HepG2 (cell line): Measurements from ENCODE around the gene PPM1F. TPM values are rescaled to one million over a fixed set of nuclear protein-coding genes. Genes with fewer than 3 reads are reported as not detected.
A peak's percentile ranks its signal among the peaks of the same experiment; 100 is the strongest.

ENCODE experiments used
- ASH2L ChIP-seq: fragments of 300-600, 200-600 bp; sonication (generic); IDR thresholded peaks from 2 replicates; pipeline ENCODE4 v1.7.0; 2017; ENCODE audit warnings: low read depth, mild to moderate bottlenecking, moderate library complexity, mixed read lengths, low read length; ENCODE audit not compliant: insufficient read length
- ATM ChIP-seq: fragments of 450-650 bp; IDR thresholded peaks from 2 replicates; pipeline ENCODE4 v1.7.1; 2017; ENCODE audit warnings: mild to moderate bottlenecking, borderline replicate concordance
- EZH2 ChIP-seq: conservative IDR thresholded peaks from 2 replicates; pipeline ENCODE4 v1.6.1; 2012; ENCODE audit warnings: mild to moderate bottlenecking, low read depth, low read length, moderate library complexity
- FOSL1 ChIP-seq: sonication (generic); formaldehyde crosslinking; IDR thresholded peaks from 2 replicates; pipeline ENCODE4 v1.9.0; 2021; ENCODE audit warnings: missing genetic modification reagents, borderline replicate concordance
- HOXA3 ChIP-seq: sonication (generic); formaldehyde crosslinking; IDR thresholded peaks from 2 replicates; pipeline ENCODE4 v1.5.0; 2020; ENCODE audit warnings: missing genetic modification reagents
- MZF1 ChIP-seq: sonication (generic); formaldehyde crosslinking; IDR thresholded peaks from 2 replicates; pipeline ENCODE4 v1.8.1; 2023; ENCODE audit warnings: mild to moderate bottlenecking, missing genetic modification reagents, borderline replicate concordance
- NFKBIZ ChIP-seq: IDR thresholded peaks from 2 replicates; pipeline ENCODE4 v1.6.1; 2018; ENCODE audit warnings: missing genetic modification reagents, missing compliant biosample characterization
- NR1H2 ChIP-seq: sonication (generic); formaldehyde crosslinking; IDR thresholded peaks from 2 replicates; pipeline ENCODE4 v1.8.1; 2022; ENCODE audit warnings: low read depth, missing genetic modification reagents, borderline replicate concordance
- ONECUT2 ChIP-seq: sonication (generic); formaldehyde crosslinking; IDR thresholded peaks from 2 replicates; pipeline ENCODE4 v1.4.0; 2020; ENCODE audit warnings: missing genetic modification reagents
- SIX4 ChIP-seq: sonication (generic); formaldehyde crosslinking; IDR thresholded peaks from 2 replicates; pipeline ENCODE4 v1.4.0; 2020; ENCODE audit warnings: missing genetic modification reagents
- SKI ChIP-seq: fragments of 450-650 bp; IDR thresholded peaks from one replicate; pipeline ENCODE4 v1.6.1; 2018; ENCODE audit warnings: mild to moderate bottlenecking; ENCODE audit not compliant: partially characterized antibody
- TCF7L2 ChIP-seq: IDR thresholded peaks from 2 replicates; pipeline ENCODE4 v1.6.1; 2011; ENCODE audit warnings: mild to moderate bottlenecking, low read depth, low read length, moderate library complexity
- ZHX2 ChIP-seq, 2 experiments: sonication (generic) in 1 of 2; formaldehyde crosslinking in 1 of 2; IDR thresholded peaks; 2 replicates each; pipeline versions ENCODE4 v1.6.1 to v1.9.0; 2014 to 2022; ENCODE audit warnings: antibody characterized with exemption in 1 of 2, borderline replicate concordance in 1 of 2, inconsistent platforms in 1 of 2, low read depth in 1 of 2, missing genetic modification reagents in 1 of 2
- ZNF24 ChIP-seq: fragments of 450-650 bp; IDR thresholded peaks from 2 replicates; pipeline ENCODE4 v1.6.1; 2017; ENCODE audit warnings: antibody characterized with exemption, mild to moderate bottlenecking
- ZNF567 ChIP-seq: sonication (generic); formaldehyde crosslinking; IDR thresholded peaks from 2 replicates; pipeline ENCODE4 v1.8.1; 2023; ENCODE audit warnings: mild to moderate bottlenecking, missing genetic modification reagents, borderline replicate concordance
- ZNF772 ChIP-seq: sonication (generic); formaldehyde crosslinking; IDR thresholded peaks from 2 replicates; pipeline ENCODE4 v1.5.0; 2020; ENCODE audit warnings: mild to moderate bottlenecking, missing genetic modification reagents
- polyA plus RNA-seq, 8 experiments: library from polyadenylated mRNA; depleted of rRNA in 3 of 8; stranded (reverse) in 7 of 8; unstranded in 1 of 8; fragments of >200 nt; fragmentation: Illumina TruSeq in 4 of 8; extraction: Trizol in 4 of 8; gene quantifications; 2 replicates each; pipeline versions ENCODE4 v1.2.1 to v1.2.3, GENCODE V29; 2011 to 2016; ENCODE audit warnings: low read depth in 4 of 8, missing spikeins in 1 of 8, mixed read lengths in 1 of 8; ENCODE audit not compliant: insufficient read depth in 1 of 8
- total RNA-seq, 5 experiments: library from RNA; depleted of rRNA; stranded (reverse); fragments of >200 nt; fragmentation: Illumina TruSeq; extraction: Trizol; gene quantifications; 2 replicates each; pipeline ENCODE4 v1.2.3, GENCODE V29; 2016; ENCODE audit warnings: low read depth in 1 of 5
- TF ChIP-seq, protein P1 (sequence below): sonication (generic); formaldehyde crosslinking; IDR thresholded peaks from 2 replicates; pipeline ENCODE4 v1.5.0; 2020; ENCODE audit warnings: mild to moderate bottlenecking, missing genetic modification reagents
- TF ChIP-seq, protein P2 (sequence below): sonication (generic); formaldehyde crosslinking; IDR thresholded peaks from 2 replicates; pipeline ENCODE4 v1.4.0; 2020; ENCODE audit warnings: mild to moderate bottlenecking, missing genetic modification reagents

PPM1F gene
- total and polyA plus RNA-seq, 2 of the 13 experiments (the other 11 are each of a cell fraction or from before 2014, with no cell fraction given), result 11.0 to 19.6 TPM

GRCh38 chr22:21982338-21982965 is 29.8 kb upstream of the PPM1F start, which contains the start of gene TOP3B (continued):
- peak; percentile 83; the same call in 1 of the 2 replicates for TF ChIP-seq ZNF772 (CRISPR knock-in tag)
- peak; percentile 87 for TF ChIP-seq NFKBIZ
- TF ChIP-seq, protein P1, sequence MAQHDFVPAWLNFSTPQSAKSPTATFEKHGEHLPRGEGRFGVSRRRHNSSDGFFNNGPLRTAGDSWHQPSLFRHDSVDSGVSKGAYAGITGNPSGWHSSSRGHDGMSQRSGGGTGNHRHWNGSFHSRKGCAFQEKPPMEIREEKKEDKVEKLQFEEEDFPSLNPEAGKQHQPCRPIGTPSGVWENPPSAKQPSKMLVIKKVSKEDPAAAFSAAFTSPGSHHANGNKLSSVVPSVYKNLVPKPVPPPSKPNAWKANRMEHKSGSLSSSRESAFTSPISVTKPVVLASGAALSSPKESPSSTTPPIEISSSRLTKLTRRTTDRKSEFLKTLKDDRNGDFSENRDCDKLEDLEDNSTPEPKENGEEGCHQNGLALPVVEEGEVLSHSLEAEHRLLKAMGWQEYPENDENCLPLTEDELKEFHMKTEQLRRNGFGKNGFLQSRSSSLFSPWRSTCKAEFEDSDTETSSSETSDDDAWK (CRISPR knock-in tag), result no peak
- no peak for TF ChIP-seq EZH2
- peak; percentile 89 for TF ChIP-seq ZHX2 (IDR thresholded peaks at IDR 0.05; ENCODE audit: low read depth)
- TF ChIP-seq ZHX2 (CRISPR knock-in tag; IDR thresholded peaks at IDR 0.05; ENCODE audit: borderline replicate concordance), result no peak
- TF ChIP-seq TCF7L2, result no peak
- TF ChIP-seq, protein P2, sequence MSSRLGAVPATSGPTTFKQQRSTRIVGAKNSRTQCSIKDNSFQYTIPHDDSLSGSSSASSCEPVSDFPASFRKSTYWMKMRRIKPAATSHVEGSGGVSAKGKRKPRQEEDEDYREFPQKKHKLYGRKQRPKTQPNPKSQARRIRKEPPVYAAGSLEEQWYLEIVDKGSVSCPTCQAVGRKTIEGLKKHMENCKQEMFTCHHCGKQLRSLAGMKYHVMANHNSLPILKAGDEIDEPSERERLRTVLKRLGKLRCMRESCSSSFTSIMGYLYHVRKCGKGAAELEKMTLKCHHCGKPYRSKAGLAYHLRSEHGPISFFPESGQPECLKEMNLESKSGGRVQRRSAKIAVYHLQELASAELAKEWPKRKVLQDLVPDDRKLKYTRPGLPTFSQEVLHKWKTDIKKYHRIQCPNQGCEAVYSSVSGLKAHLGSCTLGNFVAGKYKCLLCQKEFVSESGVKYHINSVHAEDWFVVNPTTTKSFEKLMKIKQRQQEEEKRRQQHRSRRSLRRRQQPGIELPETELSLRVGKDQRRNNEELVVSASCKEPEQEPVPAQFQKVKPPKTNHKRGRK (CRISPR knock-in tag), result no peak
- peak; percentile 30; the same call in 1 of the 2 replicates for TF ChIP-seq NR1H2 (CRISPR knock-in tag)
- peak; percentile 25; the same call in 1 of the 2 replicates for TF ChIP-seq ZNF567 (CRISPR knock-in tag)
- TF ChIP-seq FOSL1 (CRISPR knock-in tag), result no peak
- TF ChIP-seq ATM, result no peak
- peak; percentile 47; the same call in 1 of the 2 replicates for TF ChIP-seq SIX4 (CRISPR knock-in tag)
- TF ChIP-seq SKI, result no peak
- no peak for TF ChIP-seq MZF1 (CRISPR knock-in tag)
- TF ChIP-seq HOXA3 (CRISPR knock-in tag), result peak; percentile 96
- TF ChIP-seq ASH2L, result peak; percentile 91
- TF ChIP-seq ONECUT2 (CRISPR knock-in tag), result no peak
- TF ChIP-seq ZNF24, result peak; percentile 84
